OCI-LY1 (cell line): ENCODE results near the gene CRIM1.

Source experiments
- CTCF ChIP-seq: fragments of 200-600 bp; sonication (generic), shearing (Covaris generic); IDR thresholded peaks from 2 replicates; pipeline ENCODE4 v1.5.1; 2017; ENCODE audit warnings: mild to moderate bottlenecking, antibody characterized with exemption, low read length, moderate library complexity, mixed read lengths
- EZH2 ChIP-seq: fragments of 200-600 bp; sonication (generic), shearing (Covaris generic); IDR thresholded peaks from 2 replicates; pipeline ENCODE4 v1.8.0; 2017; ENCODE audit warnings: borderline replicate concordance, mixed run types, mild to moderate bottlenecking, antibody characterized with exemption, low read length, moderate library complexity, mixed read lengths

GRCh38 chr2:36513661-36514060 is 158.1 kb downstream of the CRIM1 start:
- TF ChIP-seq CTCF = no peak
- no peak for TF ChIP-seq EZH2
